EL (cell line): Measurements from ENCODE around the gene BABAM1.

ENCODE experiments used
- DNase-seq: peaks from one replicate; pipeline ENCODE4 v3.0.0-alpha.2; 2016

The BABAM1 gene

DNA sequence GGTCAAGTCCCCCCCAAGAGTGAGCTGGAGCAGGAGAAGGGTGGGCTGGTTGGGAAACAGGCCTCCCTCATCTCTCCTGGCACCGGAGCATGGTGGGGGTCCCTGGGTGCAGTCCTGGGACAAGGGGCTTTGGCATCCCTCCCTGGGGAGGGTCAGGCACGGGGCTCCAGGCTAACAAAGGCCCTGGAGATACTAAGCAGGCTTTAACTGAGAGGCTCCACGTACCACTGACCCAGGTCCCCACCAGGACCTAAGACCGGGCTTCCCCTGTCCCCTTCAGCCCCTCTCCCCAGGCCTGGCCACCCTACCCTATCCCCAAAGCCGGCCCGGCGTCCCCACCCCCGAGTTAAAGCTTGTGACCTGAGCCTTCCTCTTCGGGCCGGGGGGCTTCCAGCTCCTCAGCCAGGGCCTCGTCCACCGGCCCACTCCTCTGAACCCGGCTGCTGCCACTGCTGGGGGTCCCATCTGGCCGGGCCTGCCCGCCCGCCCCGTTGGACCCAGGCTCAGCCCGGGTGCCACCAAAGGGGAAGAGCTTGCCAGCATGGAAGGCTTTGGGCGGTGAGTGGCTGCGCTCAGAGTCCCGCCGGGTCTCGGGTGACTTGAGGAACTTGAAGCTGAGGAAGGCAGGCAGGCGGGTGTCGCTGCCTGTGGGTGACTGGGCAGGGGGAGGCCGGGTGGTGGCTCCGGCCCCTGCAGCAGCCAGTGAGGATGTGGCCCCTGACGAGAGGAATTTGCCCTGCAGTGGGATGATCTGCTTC is 57.3 kb downstream of the BABAM1 start:
- DNase-seq: no peak

DNA sequence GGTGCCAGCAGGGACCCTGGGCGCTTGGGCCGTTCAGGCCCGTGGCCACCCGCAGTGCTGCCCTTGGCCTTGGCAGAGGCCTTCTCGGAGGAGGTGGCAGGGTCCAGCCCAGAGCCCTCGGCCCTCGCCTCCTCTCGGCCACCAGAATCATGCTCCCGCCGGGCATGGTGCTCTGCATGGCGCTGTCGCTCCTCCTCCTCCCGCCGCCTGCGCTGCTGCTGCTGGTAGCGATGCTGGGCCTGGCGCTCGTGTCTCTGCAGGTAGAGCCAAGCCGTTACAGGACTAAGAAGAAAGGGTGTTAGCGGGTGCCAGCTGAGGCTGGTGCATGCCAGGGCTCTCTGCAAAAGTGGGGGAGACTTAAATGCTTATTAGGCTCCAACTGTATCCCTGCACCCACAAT is 57.9 kb downstream of the BABAM1 start:
- DNase-seq: no peak

DNA sequence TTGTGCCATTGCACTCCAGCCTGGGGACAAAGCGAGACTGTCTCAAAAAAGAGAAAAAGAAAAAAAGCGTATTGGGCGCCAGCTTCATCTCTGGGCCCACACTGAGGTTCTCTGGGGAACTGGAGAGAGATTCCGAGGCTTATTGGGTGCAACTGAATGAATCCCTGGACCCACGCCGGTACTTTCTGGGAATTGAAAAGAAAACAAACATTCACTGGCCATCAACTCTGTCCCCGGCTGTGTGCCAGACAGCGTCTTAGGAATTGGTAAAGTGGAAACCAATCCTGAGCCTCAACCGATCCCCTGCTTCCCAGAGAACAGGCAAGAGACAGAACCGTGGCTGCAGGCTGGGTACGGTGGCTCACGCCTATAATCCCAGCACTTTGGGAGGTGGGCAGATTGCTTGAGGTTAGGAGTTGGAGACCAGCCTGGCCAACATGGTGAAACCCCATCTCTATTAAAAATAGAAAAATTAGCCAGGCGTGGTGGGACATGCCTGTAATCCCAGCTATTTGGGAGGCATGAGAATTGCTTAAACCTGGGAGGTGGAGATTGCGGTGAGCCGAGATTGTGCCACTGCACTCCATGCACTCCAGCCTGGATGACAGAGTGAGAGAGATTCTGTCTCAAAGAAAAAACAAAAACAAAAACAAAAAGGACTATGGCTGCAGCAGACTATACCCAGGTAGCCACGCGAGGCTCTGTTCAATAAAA is 58.8 kb downstream of the BABAM1 start:
- no peak for DNase-seq

DNA sequence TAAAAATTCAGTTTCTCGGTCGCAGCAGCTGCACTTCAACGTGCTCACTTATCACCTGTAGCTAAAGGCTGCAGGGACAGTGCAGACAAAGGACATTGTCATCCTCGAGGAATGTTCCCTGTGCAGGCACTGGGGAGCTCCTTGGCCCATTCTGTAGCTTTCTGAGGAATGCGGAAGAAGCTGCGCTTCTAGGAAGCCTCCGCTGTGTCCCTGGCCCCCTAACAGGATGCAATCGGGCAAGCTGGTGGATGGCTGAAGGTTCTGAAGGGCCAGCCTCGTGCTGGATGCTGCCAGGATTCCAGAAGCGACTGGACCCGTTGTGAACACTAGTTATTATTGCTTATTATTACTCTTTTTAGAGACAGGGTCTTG is 59.3 kb downstream of the BABAM1 start:
- DNase-seq: no peak

DNA sequence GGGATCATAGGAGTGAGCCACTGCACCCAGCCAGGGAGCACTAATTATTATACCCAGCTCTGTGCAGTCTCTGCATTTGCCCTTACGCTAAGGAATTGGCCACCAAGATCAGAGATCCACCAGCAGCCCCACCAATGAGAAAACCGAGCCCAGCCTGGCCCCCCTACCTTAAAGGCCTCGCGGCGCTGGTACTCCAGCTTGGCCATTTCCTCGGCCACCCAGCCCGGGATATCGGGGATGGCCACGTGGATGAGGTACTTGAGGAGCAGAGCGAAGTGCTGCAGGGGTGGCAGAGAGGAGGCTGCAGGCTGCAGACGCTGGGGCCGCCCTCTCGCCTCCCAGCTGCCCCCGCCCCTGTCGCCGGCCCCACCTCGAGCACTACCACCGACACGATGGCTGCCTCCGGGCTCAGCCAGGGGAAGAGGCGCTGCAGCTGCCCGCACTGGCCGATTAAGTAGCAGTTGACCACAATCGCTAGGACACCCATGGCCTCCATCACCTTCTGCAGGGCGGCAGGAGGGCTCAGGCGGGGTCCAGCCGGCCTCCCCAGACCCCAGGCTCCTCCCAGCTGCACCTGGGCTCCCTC is 59.9 kb downstream of the BABAM1 start:
- no peak for DNase-seq

DNA sequence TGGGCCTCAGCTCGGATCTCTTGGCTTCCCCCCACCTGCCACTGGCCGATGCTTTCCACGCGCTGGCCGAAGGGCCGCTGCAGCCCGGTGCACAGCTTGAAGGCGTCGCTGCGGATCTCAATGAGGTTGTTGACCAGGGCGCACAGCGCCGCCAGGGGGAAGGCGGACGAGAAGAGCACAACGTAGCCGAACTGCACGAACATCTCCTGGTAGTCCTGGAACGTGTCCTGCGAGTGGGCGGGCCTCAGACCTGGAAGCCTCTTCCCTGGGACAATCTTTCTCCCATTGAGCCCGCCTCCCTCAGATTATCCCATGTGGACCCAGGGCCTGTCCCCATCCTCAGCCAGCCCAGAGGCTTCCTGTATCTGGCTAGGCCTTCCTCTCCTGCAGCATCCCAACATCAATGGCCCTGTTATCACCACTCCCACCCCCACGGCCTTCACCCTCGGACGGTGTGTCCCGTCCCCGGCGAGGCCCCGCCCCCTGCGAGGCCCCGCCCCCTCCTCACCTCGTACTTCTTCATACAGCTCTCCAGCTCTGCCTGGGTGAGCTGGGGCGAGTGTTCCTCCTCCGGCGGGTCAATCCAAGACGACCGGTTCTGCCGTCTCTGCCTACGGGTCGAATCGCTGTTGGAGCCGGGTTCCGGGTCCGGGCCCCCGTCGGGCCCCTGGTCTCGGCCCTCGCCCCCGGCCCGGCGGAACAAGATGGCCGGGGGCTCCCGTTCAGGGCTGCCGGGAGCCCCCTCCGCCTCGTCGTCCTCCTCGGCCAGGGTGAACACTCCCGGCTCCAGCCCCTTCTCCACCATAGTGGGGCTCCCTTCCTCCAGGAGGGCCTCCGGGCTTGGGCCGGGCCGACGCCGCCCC is 60.6 kb downstream of the BABAM1 start:
- no peak for DNase-seq
